LNCAP (cell line): ENCODE data around the gene CSMD2.

Experiments used
- TF ChIP-seq, protein P1 (sequence below): fragments of 450-650 bp; IDR thresholded peaks from 2 replicates; pipeline ENCODE4 v1.5.1; 2017; ENCODE audit warnings: mild to moderate bottlenecking

The CSMD2 gene

DNA sequence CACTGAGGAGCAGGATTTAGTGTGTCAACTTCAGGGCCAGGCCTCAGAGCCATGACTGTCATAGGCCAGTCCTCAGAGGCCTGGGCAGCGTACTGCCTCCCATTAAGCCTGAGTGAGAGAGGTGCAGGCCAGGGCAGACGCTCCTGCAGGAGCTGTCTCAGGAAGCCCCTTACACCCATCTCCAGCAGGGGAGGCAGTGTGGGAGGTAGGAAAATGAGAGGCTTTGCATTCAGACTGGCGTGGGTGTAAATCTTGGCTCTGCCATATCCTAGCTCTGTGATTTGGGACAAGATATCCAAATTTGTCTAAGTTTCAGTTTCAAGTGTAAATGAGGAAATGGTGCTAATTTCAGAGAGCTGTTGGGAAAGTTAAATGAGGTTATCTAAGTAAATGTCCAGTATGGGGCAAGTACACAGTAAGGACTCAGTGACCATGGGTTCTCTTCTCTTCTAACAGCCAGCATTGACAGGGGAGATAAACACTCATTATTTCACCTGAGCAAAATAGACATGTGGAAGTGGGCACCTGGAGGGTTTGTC lies 508.5 kb downstream of the CSMD2 start:
- TF ChIP-seq, protein P1, sequence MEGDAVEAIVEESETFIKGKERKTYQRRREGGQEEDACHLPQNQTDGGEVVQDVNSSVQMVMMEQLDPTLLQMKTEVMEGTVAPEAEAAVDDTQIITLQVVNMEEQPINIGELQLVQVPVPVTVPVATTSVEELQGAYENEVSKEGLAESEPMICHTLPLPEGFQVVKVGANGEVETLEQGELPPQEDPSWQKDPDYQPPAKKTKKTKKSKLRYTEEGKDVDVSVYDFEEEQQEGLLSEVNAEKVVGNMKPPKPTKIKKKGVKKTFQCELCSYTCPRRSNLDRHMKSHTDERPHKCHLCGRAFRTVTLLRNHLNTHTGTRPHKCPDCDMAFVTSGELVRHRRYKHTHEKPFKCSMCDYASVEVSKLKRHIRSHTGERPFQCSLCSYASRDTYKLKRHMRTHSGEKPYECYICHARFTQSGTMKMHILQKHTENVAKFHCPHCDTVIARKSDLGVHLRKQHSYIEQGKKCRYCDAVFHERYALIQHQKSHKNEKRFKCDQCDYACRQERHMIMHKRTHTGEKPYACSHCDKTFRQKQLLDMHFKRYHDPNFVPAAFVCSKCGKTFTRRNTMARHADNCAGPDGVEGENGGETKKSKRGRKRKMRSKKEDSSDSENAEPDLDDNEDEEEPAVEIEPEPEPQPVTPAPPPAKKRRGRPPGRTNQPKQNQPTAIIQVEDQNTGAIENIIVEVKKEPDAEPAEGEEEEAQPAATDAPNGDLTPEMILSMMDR: no peak

DNA sequence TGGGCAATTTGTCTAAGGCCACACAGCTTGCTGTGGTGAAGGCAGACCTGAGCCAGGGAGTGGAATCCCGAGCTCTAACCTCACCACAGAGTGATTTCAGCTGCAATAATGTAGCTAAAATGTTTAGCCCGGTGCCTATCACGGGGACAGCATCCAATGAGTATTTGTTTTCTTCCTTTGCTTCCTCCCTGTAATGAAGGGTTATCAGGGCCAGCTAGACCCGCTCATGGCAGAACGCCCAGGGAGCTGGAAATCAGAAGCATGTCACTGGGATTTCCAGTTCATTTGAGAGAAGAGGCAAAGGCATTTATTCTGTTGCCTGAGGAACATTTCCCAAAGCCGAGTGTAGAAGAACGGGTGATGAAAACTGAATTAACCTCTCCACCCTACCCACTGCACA lies 509.5 kb downstream of the CSMD2 start:
- TF ChIP-seq, protein P1: no peak

DNA sequence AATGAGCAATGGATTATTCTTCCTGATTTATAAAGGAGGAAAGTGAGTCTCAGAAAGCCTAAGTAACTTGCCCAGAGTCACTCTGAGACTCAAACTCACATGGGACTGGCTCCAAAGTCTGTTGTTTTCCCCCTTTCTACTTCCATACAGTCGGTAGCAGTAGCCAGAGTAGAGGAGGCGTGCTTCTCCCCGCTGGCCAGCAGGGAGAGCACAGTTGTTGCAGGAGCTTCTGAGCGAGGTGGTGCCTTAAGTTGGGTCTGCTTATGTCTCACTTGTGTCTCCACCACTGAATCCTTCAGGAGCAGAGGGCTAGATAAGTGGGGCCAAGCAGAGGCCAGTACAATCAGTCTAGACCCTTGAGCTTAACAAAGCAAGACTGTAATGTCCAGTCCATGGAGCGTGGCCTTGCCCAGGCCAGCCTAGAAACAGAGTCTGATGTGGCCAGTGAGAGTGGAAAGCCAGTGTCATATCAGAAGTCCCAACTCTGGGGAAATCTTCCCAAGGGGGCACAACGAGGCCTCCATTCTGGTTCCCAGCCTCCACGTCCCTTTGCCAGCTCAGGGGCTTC lies 510.7 kb downstream of the CSMD2 start:
- TF ChIP-seq, protein P1: peak; percentile 52

DNA sequence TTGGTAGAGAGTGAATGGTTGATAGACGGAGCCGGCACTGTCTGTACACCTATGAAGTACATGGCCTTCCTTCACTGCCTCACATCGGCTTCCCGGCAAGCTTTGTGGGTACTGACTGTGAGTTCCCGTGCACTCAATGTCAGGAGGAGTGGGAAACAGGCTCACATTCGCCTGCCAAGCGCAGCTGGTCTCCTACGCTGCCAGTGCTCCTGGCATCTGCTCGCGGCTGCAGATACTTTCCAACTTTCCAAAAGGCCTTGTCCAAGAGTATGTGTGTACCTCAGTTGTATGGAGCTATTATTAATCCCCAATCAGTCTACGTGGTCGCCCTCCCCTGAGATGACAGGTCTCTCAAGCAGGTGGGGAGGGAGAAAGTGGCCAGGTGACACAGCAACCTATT lies 511.8 kb downstream of the CSMD2 start:
- TF ChIP-seq, protein P1: no peak

DNA sequence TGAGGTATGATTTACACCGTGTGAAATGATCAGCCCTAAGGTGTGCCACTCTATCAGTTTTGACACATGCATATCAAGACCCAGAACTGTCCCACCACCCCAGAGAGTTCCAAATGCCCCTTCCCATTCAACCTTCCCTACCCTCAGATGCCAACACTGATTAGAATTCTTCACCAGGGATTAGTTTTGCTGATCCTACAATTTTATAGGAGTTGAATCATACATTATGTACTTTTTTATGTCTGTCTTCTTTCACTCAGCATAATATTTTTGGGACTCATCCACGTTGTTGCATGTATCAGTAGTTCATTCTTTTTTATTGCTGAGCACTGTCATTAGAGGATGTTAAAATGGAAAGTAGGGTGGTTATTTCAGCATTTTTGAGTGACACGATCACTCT lies 514.3 kb downstream of the CSMD2 start:
- TF ChIP-seq, protein P1: no peak

DNA sequence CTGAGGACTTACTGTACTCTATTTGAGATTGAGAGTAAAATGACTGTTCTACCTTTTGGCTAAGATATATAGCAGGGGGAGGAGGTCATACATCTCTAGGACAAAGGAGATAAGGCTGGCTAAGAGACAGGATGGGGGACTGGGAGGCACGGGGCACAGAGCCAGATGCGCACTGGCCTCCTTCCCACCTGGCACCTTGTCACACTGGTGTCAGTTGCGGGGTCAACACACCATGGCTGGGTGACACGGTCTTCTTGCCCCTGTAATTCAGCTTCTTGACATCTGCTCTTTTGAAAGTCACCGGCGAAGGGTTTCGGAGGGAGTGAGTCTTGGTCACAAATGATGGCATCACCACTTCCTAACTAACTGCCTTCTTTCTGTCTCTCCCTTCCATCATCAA lies 515.3 kb downstream of the CSMD2 start:
- TF ChIP-seq, protein P1: no peak

DNA sequence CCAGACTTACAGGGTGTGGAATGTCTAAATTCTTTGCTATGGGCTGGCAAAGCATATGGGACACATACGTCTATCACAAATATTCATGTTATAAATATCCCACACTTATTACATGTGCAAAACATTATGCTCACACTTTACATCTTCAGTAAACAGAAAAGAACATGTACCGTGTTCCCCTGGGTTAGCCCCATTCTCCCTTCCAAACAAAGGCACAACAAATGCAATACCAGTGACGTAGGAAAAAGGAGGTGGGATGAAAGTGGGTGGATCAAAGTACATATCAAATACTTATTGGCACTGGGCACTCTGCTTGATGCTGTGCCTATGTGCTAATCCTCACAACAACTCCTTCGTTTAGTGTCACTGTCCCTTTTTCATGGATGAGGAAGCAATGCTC lies 521.8 kb downstream of the CSMD2 start:
- TF ChIP-seq, protein P1: no peak
